Liver (tissue), 3 donors: Measurements from ENCODE around the gene TAL1.

ENCODE experiments used
- JUND ChIP-seq, 2 donors: IDR thresholded peaks; 2 replicates each; pipeline ENCODE4 v1.6.1; 2016; ENCODE audit warnings: antibody characterized with exemption in 2 of 2
- RXRA ChIP-seq, 2 donors: IDR thresholded peaks; 2 replicates each; pipeline ENCODE4 v1.6.1; 2017 to 2018; ENCODE audit warnings: antibody characterized with exemption in 2 of 2, mild to moderate bottlenecking in 1 of 2
- TAF1 ChIP-seq: conservative IDR thresholded peaks from 2 replicates; pipeline ENCODE4 v1.6.1; 2016; ENCODE audit warnings: antibody characterized with exemption, mild to moderate bottlenecking
- YY1 ChIP-seq: IDR thresholded peaks from 2 replicates; pipeline ENCODE4 v1.6.1; 2016; ENCODE audit warnings: antibody characterized with exemption, mild to moderate bottlenecking
- TF ChIP-seq, protein P1 (sequence below): IDR thresholded peaks from 2 replicates; pipeline ENCODE4 v1.6.1; 2016; ENCODE audit warnings: antibody characterized with exemption
- TF ChIP-seq, protein P2 (sequence below): fragments of 150-350 bp; IDR thresholded peaks from 2 replicates; pipeline ENCODE4 v1.5.1; 2017; ENCODE audit warnings: improper control_type of control experiment, low read depth, low read length; ENCODE audit not compliant: missing input control
- TF ChIP-seq, protein P3 (sequence below): IDR thresholded peaks from 2 replicates; pipeline ENCODE4 v1.6.1; 2016; ENCODE audit warnings: antibody characterized with exemption, mild to moderate bottlenecking
- TF ChIP-seq, protein P4 (sequence below): IDR thresholded peaks from 2 replicates; pipeline ENCODE4 v1.6.1; 2016; ENCODE audit warnings: antibody characterized with exemption
- donor health status: healthy.
- donor health status: healthy.

DNA sequence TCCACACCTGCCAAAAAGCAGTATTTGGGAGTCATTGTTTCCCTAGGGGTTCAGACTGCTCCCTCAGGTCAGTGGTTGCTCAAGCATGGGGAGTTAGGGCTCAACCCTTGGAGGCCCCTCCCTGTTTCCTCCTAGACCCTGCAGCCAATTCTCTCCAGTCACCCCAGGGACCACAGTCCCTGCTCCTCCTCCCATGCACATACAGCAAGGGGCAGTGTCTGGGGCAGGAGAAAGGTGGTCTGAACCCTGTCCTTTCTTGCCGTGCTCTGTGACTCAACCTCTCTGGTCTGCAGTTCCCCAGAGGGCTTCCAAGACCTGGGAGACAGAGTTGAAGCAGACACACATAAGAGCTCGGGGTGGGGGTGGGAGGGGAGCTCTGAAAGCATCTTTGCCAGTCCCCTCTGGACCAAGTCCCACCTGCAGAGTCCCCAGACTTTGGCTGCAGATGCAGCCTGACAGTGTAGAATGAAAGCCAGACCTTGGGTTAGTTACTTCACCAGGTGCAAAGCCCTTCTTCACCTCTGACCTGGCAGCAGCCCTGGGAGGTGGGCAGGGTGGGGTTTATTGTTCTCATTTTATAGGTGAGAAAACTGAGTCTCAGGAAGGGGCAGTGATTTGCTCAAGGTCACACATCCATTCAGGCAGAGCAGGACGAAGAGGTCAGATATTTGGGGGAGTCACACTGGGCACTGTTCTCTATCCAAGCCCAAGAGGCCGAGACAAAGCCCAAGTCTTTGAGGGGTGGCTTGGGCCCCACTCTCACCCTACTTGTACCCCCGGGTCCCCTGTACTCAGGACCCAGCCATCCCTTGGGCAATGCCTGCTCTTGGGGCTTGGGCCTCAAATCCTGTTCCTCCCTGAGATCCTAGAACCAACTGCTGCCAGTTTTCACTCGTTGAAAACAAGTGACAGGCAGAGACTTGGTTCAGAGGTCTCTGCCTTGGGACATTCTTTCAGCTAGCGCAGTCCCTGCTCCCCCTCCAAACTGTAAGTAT, 42.9 kb downstream of the TAL1 start:
- no peak for TF ChIP-seq TAF1
- TF ChIP-seq RXRA (IDR thresholded peaks at IDR 0.05): no peak
- TF ChIP-seq, protein P1, sequence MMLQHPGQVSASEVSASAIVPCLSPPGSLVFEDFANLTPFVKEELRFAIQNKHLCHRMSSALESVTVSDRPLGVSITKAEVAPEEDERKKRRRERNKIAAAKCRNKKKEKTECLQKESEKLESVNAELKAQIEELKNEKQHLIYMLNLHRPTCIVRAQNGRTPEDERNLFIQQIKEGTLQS: no peak
- no peak for TF ChIP-seq YY1
- TF ChIP-seq, protein P2, sequence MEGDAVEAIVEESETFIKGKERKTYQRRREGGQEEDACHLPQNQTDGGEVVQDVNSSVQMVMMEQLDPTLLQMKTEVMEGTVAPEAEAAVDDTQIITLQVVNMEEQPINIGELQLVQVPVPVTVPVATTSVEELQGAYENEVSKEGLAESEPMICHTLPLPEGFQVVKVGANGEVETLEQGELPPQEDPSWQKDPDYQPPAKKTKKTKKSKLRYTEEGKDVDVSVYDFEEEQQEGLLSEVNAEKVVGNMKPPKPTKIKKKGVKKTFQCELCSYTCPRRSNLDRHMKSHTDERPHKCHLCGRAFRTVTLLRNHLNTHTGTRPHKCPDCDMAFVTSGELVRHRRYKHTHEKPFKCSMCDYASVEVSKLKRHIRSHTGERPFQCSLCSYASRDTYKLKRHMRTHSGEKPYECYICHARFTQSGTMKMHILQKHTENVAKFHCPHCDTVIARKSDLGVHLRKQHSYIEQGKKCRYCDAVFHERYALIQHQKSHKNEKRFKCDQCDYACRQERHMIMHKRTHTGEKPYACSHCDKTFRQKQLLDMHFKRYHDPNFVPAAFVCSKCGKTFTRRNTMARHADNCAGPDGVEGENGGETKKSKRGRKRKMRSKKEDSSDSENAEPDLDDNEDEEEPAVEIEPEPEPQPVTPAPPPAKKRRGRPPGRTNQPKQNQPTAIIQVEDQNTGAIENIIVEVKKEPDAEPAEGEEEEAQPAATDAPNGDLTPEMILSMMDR: no peak
- TF ChIP-seq, protein P3, sequence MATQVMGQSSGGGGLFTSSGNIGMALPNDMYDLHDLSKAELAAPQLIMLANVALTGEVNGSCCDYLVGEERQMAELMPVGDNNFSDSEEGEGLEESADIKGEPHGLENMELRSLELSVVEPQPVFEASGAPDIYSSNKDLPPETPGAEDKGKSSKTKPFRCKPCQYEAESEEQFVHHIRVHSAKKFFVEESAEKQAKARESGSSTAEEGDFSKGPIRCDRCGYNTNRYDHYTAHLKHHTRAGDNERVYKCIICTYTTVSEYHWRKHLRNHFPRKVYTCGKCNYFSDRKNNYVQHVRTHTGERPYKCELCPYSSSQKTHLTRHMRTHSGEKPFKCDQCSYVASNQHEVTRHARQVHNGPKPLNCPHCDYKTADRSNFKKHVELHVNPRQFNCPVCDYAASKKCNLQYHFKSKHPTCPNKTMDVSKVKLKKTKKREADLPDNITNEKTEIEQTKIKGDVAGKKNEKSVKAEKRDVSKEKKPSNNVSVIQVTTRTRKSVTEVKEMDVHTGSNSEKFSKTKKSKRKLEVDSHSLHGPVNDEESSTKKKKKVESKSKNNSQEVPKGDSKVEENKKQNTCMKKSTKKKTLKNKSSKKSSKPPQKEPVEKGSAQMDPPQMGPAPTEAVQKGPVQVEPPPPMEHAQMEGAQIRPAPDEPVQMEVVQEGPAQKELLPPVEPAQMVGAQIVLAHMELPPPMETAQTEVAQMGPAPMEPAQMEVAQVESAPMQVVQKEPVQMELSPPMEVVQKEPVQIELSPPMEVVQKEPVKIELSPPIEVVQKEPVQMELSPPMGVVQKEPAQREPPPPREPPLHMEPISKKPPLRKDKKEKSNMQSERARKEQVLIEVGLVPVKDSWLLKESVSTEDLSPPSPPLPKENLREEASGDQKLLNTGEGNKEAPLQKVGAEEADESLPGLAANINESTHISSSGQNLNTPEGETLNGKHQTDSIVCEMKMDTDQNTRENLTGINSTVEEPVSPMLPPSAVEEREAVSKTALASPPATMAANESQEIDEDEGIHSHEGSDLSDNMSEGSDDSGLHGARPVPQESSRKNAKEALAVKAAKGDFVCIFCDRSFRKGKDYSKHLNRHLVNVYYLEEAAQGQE: no peak
- TF ChIP-seq, protein P4, sequence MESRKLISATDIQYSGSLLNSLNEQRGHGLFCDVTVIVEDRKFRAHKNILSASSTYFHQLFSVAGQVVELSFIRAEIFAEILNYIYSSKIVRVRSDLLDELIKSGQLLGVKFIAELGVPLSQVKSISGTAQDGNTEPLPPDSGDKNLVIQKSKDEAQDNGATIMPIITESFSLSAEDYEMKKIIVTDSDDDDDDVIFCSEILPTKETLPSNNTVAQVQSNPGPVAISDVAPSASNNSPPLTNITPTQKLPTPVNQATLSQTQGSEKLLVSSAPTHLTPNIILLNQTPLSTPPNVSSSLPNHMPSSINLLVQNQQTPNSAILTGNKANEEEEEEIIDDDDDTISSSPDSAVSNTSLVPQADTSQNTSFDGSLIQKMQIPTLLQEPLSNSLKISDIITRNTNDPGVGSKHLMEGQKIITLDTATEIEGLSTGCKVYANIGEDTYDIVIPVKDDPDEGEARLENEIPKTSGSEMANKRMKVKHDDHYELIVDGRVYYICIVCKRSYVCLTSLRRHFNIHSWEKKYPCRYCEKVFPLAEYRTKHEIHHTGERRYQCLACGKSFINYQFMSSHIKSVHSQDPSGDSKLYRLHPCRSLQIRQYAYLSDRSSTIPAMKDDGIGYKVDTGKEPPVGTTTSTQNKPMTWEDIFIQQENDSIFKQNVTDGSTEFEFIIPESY: no peak
- TF ChIP-seq JUND (IDR thresholded peaks at IDR 0.05): no peak
